ENCODE measurements around the gene STAC2. TPM values are rescaled to one million over a fixed set of nuclear protein-coding genes. Genes with fewer than 3 reads are reported as not detected.

STAC2 gene
- total RNA-seq, 1 donor from 2014 or later: 7.9 TPM

DNA sequence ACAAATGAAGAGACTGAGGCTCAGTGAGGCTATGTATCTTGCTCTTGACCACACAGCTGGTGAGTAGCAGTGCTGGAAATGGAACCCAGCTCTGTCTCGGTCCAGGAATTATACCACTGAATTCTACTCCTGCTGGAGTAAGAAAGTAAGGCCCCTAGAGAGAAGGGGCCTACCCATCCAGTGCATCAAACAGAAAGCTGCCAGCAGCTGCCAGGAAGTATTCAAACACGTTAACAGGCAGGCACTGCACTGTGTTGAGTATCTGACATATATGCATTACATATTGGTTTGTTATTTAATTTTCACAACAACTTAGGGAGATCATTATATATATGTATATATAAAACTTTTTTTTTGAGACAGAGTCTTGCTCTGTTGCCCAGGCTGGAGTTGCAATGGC, 63.8 kb downstream of the STAC2 start:
- Histone ChIP-seq H3K9me3 (no peaks in the 10 kb centered on the region), H3K4me3 (no peak overlapping the region), H3K4me1 (peaks cover 7 to 10% of the 10 kb centered on the region in 2 donors), H3K27me3 (no peaks in the 10 kb centered on the region), H3K36me3 (no peaks in the 10 kb centered on the region), H3K27ac (no peak overlapping the region)
- DNase-seq (ENCODE audit: low spot score in 2 of 2): no peak
- intact Hi-C loops (cut with DNase I): no loop called here
- TF ChIP-seq, protein P1, sequence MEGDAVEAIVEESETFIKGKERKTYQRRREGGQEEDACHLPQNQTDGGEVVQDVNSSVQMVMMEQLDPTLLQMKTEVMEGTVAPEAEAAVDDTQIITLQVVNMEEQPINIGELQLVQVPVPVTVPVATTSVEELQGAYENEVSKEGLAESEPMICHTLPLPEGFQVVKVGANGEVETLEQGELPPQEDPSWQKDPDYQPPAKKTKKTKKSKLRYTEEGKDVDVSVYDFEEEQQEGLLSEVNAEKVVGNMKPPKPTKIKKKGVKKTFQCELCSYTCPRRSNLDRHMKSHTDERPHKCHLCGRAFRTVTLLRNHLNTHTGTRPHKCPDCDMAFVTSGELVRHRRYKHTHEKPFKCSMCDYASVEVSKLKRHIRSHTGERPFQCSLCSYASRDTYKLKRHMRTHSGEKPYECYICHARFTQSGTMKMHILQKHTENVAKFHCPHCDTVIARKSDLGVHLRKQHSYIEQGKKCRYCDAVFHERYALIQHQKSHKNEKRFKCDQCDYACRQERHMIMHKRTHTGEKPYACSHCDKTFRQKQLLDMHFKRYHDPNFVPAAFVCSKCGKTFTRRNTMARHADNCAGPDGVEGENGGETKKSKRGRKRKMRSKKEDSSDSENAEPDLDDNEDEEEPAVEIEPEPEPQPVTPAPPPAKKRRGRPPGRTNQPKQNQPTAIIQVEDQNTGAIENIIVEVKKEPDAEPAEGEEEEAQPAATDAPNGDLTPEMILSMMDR (IDR thresholded peaks at IDR 0.05): no peak

Other genes with a start within 250 kb of the STAC2 start
- gene PLXDC1, start 74.3 kb downstream of the STAC2 start, total RNA-seq: 23.8 TPM
- not detected for gene ARL5C, start 59.8 kb downstream of the STAC2 start, total RNA-seq
- 9.6 TPM for gene CACNB1, start 28.3 kb downstream of the STAC2 start, total RNA-seq
- gene RPL19, start 25.7 kb downstream of the STAC2 start, total RNA-seq: 1,889 TPM
- gene FBXL20, start 175.7 kb upstream of the STAC2 start, total RNA-seq: 27.1 TPM
- gene MED1, start 225.3 kb upstream of the STAC2 start, total RNA-seq: 11.8 TPM
- gene CDK12, start 235.5 kb upstream of the STAC2 start, total RNA-seq: 25.2 TPM